HepG2 (cell line): ENCODE results near the gene TAS1R3. TPM values are rescaled to one million over a fixed set of nuclear protein-coding genes. Genes with fewer than 3 reads are reported as not detected.

Experiments
- CBFB ChIP-seq: sonication (generic); formaldehyde crosslinking; IDR thresholded peaks from 2 replicates; pipeline ENCODE4 v1.4.0; 2020; ENCODE audit warnings: missing genetic modification reagents
- CBX1 ChIP-seq: IDR thresholded peaks from one replicate; pipeline ENCODE4 v1.6.1; 2016; ENCODE audit warnings: antibody characterized with exemption, low read depth
- CCAR2 ChIP-seq: fragments of 200-400 bp; formaldehyde crosslinking; optimal IDR thresholded peaks from 2 replicates; pipeline ENCODE3; 2018; ENCODE audit warnings: low read depth, mild to moderate bottlenecking, low read length, moderate library complexity
- DMAP1 ChIP-seq: IDR thresholded peaks from 2 replicates; pipeline ENCODE4 v1.6.1; 2016
- FIP1L1 ChIP-seq: fragments of 200-400 bp; formaldehyde crosslinking; IDR thresholded peaks from 2 replicates; pipeline ENCODE4 v1.6.1; 2018; ENCODE audit warnings: low read depth, mild to moderate bottlenecking, low read length, moderate library complexity, borderline replicate concordance; ENCODE audit not compliant: insufficient read depth
- FOXK1 ChIP-seq: sonication (generic); formaldehyde crosslinking; IDR thresholded peaks from 2 replicates; pipeline ENCODE4 v1.4.0; 2020; ENCODE audit warnings: low read depth, missing genetic modification reagents, borderline replicate concordance
- HES4 ChIP-seq: sonication (generic); formaldehyde crosslinking; IDR thresholded peaks from 2 replicates; pipeline ENCODE4 v1.9.0; 2021; ENCODE audit warnings: mild to moderate bottlenecking, missing genetic modification reagents, borderline replicate concordance
- ISL2 ChIP-seq: sonication (generic); formaldehyde crosslinking; IDR thresholded peaks from 2 replicates; pipeline ENCODE4 v1.5.0; 2020; ENCODE audit warnings: missing genetic modification reagents
- JUND ChIP-seq: sonication (generic); formaldehyde crosslinking; IDR thresholded peaks from 2 replicates; pipeline ENCODE4 v1.8.0; 2022; ENCODE audit warnings: mild to moderate bottlenecking, missing genetic modification reagents
- LCORL ChIP-seq, 2 experiments: fragments of 450-650 bp in 1 of 2; sonication (generic) in 1 of 2; formaldehyde crosslinking in 1 of 2; IDR thresholded peaks; 2 replicates each; pipeline versions ENCODE4 v1.5.0 to v1.6.1; 2017 to 2020; ENCODE audit warnings: antibody characterized with exemption in 1 of 2, missing genetic modification reagents in 1 of 2
- NFKB2 ChIP-seq: sonication (generic); formaldehyde crosslinking; IDR thresholded peaks from 2 replicates; pipeline ENCODE4 v1.4.0; 2020; ENCODE audit warnings: missing genetic modification reagents, borderline replicate concordance
- ZBTB3 ChIP-seq: sonication (generic); formaldehyde crosslinking; IDR thresholded peaks from 2 replicates; pipeline ENCODE4 v1.4.0; 2020; ENCODE audit warnings: low read depth, mild to moderate bottlenecking, moderate library complexity, missing genetic modification reagents, borderline replicate concordance
- ZFYVE20 ChIP-seq: sonication (generic); formaldehyde crosslinking; IDR thresholded peaks from 2 replicates; pipeline ENCODE4 v1.8.0; 2023; ENCODE audit warnings: low read depth, mild to moderate bottlenecking, moderate library complexity, missing genetic modification reagents, borderline replicate concordance
- ZNF296 ChIP-seq: sonication (generic); formaldehyde crosslinking; conservative IDR thresholded peaks from 2 replicates; pipeline ENCODE4 v1.5.0; 2020; ENCODE audit warnings: mild to moderate bottlenecking, missing genetic modification reagents
- ZNF317 ChIP-seq: sonication (generic); formaldehyde crosslinking; IDR thresholded peaks from 2 replicates; pipeline ENCODE4 v1.5.0; 2020; ENCODE audit warnings: mild to moderate bottlenecking, missing genetic modification reagents
- ZNF441 ChIP-seq: sonication (generic); formaldehyde crosslinking; IDR thresholded peaks from 2 replicates; pipeline ENCODE4 v1.7.0; 2021; ENCODE audit warnings: missing genetic modification reagents, borderline replicate concordance
- ZNF446 ChIP-seq: sonication (generic); formaldehyde crosslinking; IDR thresholded peaks from 2 replicates; pipeline ENCODE4 v1.5.0; 2020; ENCODE audit warnings: mild to moderate bottlenecking, missing genetic modification reagents
- ZNF547 ChIP-seq: sonication (generic); formaldehyde crosslinking; IDR thresholded peaks from 2 replicates; pipeline ENCODE4 v1.5.1; 2020; ENCODE audit warnings: mild to moderate bottlenecking, missing genetic modification reagents
- ZNF562 ChIP-seq: sonication (generic); formaldehyde crosslinking; IDR thresholded peaks from 2 replicates; pipeline ENCODE4 v1.8.0; 2022; ENCODE audit warnings: missing genetic modification reagents, borderline replicate concordance
- ZNF644 ChIP-seq: IDR thresholded peaks from 2 replicates; pipeline ENCODE4 v1.6.1; 2016; ENCODE audit warnings: low read depth
- ZNF75D ChIP-seq: sonication (generic); formaldehyde crosslinking; IDR thresholded peaks from 2 replicates; pipeline ENCODE4 v1.8.1; 2023; ENCODE audit warnings: missing genetic modification reagents, mild to moderate bottlenecking, borderline replicate concordance
- ZNF781 ChIP-seq: sonication (generic); formaldehyde crosslinking; IDR thresholded peaks from 2 replicates; pipeline ENCODE4 v1.5.1; 2020; ENCODE audit warnings: borderline replicate concordance, mild to moderate bottlenecking, missing genetic modification reagents; ENCODE audit errors: not compliant biosample characterization
- polyA plus RNA-seq, 8 experiments: library from polyadenylated mRNA; depleted of rRNA in 3 of 8; stranded (reverse) in 7 of 8; unstranded in 1 of 8; fragments of >200 nt; fragmentation: Illumina TruSeq in 4 of 8; extraction: Trizol in 4 of 8; gene quantifications; 2 replicates each; pipeline versions ENCODE4 v1.2.1 to v1.2.3, GENCODE V29; 2011 to 2016; ENCODE audit warnings: low read depth in 4 of 8, missing spikeins in 1 of 8, mixed read lengths in 1 of 8; ENCODE audit not compliant: insufficient read depth in 1 of 8
- total RNA-seq, 5 experiments: library from RNA; depleted of rRNA; stranded (reverse); fragments of >200 nt; fragmentation: Illumina TruSeq; extraction: Trizol; gene quantifications; 2 replicates each; pipeline ENCODE4 v1.2.3, GENCODE V29; 2016; ENCODE audit warnings: low read depth in 1 of 5
- TF ChIP-seq, protein P1 (sequence below): sonication (generic); formaldehyde crosslinking; IDR thresholded peaks from 2 replicates; pipeline ENCODE4 v1.4.0; 2020; ENCODE audit warnings: low read depth, mild to moderate bottlenecking, missing genetic modification reagents
- TF ChIP-seq, protein P2 (sequence below): IDR thresholded peaks from 2 replicates; pipeline ENCODE4 v1.6.1; 2016; ENCODE audit warnings: missing genetic modification reagents, missing compliant biosample characterization
- TF ChIP-seq, protein P3 (sequence below): IDR thresholded peaks from 2 replicates; pipeline ENCODE4 v1.6.1; 2016; ENCODE audit warnings: low read depth, control low read depth
- TF ChIP-seq, protein P4 (sequence below): sonication (generic); formaldehyde crosslinking; IDR thresholded peaks from 2 replicates; pipeline ENCODE4 v1.5.1; 2020; ENCODE audit warnings: mild to moderate bottlenecking, moderate library complexity, missing genetic modification reagents

Gene TAS1R3
- total and polyA plus RNA-seq, 2 of the 13 experiments (the other 11 are each of a cell fraction or from before 2014, with no cell fraction given), result 0.13 to 0.15 TPM

DNA sequence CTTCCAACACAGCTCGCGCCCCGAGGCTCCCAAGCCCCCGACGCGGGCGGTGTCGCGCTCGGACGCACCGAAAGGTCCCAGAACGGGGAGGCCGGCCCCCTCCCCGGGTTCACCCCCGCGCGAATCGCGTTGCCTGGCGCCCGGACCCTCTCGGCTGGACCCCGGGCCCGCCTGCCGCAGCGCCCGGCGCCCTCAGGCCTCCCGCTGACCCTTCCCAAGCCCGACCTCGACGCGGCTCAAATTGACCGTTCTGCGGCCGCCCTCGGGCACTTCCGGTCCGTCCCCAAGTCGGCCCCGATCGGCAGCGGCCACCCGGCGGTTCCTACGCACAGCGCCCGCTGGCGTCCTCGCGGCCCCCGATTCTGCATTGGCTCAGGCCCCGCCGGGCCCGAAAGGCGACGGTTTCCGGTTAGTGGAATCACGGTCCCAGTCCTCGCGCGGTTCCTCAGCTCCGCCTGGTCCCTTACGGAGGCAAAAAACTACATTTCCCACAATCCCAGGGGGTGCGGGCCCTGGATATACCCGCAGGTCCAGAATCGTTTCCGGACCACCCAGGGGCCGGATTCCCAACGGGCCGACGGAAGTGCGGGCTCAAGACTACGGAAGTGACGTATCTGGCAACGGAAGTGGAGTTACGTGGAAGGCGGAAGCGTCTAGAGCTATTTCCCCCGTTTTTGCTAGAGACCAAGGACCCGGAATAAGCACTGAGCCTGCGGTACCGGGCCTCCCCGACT, 44.0 kb downstream of the TAS1R3 start, which contains the start of gene AURKAIP1 (continued):
- TF ChIP-seq ZNF644 (CRISPR knock-in tag) (no peak), ZFYVE20 (no peak), CBX1 (peak; percentile 50), ZBTB3 (CRISPR knock-in tag) (0 out of 2 replicates have a peak, but pooled peaks have one; percentile 41), NFKB2 (CRISPR knock-in tag) (peak; percentile 95; the same call in 1 of the 2 replicates), ZNF547 (peak; percentile 95), CCAR2 (peak; percentile 90), ZNF75D (CRISPR knock-in tag) (no peak), FOXK1 (peak; percentile 94), HES4 (CRISPR knock-in tag) (peak; percentile 82; the same call in 1 of the 2 replicates), FIP1L1 (peak; percentile 88; the same call in 1 of the 2 replicates), ZNF441 (CRISPR knock-in tag) (peak; percentile 94), DMAP1 (CRISPR knock-in tag) (peak; percentile 73; the same call in 1 of the 2 replicates), JUND (CRISPR knock-in tag) (peak; percentile 86; the same call in 1 of the 2 replicates), ZNF446 (no peak), ZNF562 (CRISPR knock-in tag) (no peak), ISL2 (CRISPR knock-in tag) (peak; percentile 90), ZNF317 (CRISPR knock-in tag) (peak; percentile 77), ZNF781 (CRISPR knock-in tag) (no peak), ZNF296 (CRISPR knock-in tag) (no peak), CBFB (CRISPR knock-in tag) (peak; percentile 99), LCORL (IDR thresholded peaks at IDR 0.05) (no peak), LCORL (CRISPR knock-in tag; IDR thresholded peaks at IDR 0.05) (peak; percentile 92)
- TF ChIP-seq, protein P1, sequence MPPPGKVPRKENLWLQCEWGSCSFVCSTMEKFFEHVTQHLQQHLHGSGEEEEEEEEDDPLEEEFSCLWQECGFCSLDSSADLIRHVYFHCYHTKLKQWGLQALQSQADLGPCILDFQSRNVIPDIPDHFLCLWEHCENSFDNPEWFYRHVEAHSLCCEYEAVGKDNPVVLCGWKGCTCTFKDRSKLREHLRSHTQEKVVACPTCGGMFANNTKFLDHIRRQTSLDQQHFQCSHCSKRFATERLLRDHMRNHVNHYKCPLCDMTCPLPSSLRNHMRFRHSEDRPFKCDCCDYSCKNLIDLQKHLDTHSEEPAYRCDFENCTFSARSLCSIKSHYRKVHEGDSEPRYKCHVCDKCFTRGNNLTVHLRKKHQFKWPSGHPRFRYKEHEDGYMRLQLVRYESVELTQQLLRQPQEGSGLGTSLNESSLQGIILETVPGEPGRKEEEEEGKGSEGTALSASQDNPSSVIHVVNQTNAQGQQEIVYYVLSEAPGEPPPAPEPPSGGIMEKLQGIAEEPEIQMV (CRISPR knock-in tag), result peak; percentile 71
- TF ChIP-seq, protein P2, sequence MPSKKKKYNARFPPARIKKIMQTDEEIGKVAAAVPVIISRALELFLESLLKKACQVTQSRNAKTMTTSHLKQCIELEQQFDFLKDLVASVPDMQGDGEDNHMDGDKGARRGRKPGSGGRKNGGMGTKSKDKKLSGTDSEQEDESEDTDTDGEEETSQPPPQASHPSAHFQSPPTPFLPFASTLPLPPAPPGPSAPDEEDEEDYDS (CRISPR knock-in tag), result peak; percentile 78
- TF ChIP-seq, protein P3, sequence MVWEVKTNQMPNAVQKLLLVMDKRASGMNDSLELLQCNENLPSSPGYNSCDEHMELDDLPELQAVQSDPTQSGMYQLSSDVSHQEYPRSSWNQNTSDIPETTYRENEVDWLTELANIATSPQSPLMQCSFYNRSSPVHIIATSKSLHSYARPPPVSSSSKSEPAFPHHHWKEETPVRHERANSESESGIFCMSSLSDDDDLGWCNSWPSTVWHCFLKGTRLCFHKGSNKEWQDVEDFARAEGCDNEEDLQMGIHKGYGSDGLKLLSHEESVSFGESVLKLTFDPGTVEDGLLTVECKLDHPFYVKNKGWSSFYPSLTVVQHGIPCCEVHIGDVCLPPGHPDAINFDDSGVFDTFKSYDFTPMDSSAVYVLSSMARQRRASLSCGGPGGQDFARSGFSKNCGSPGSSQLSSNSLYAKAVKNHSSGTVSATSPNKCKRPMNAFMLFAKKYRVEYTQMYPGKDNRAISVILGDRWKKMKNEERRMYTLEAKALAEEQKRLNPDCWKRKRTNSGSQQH (CRISPR knock-in tag), result peak; percentile 98
- TF ChIP-seq, protein P4, sequence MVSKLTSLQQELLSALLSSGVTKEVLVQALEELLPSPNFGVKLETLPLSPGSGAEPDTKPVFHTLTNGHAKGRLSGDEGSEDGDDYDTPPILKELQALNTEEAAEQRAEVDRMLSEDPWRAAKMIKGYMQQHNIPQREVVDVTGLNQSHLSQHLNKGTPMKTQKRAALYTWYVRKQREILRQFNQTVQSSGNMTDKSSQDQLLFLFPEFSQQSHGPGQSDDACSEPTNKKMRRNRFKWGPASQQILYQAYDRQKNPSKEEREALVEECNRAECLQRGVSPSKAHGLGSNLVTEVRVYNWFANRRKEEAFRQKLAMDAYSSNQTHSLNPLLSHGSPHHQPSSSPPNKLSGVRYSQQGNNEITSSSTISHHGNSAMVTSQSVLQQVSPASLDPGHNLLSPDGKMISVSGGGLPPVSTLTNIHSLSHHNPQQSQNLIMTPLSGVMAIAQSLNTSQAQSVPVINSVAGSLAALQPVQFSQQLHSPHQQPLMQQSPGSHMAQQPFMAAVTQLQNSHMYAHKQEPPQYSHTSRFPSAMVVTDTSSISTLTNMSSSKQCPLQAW, result peak; percentile 94
